Natural killer cell (primary cell): ENCODE results near the gene EDIL3. TPM values are rescaled to one million over a fixed set of nuclear protein-coding genes. Genes with fewer than 3 reads are reported as not detected.

Experiments used
- ATAC-seq, 3 donors: fragments of 150-1000 bp in 2 of 3; fragments of 200-7000 bp in 1 of 3; cut with Tn5 transposase; 1 replicate in 1 of 3; 2 replicates in 2 of 3; pipeline ENCODE4 v1.10.0; 2021; ENCODE audit warnings: mild to moderate bottlenecking in 2 of 3, moderate library complexity in 2 of 3
- DNase-seq, 2 donors: peaks; one replicate each; pipeline versions ENCODE4 v3.0.0 to v3.0.0-alpha.2; 2013 to 2021; ENCODE audit warnings: mixed read lengths in 1 of 2
- H3K27ac ChIP-seq: one replicate; pipeline ENCODE4 v1.5.1; 2013; ENCODE audit warnings: mild to moderate bottlenecking, low read length
- H3K27me3 ChIP-seq: one replicate; pipeline ENCODE4 v1.6.1; 2013; ENCODE audit warnings: low read length; ENCODE audit not compliant: control insufficient read depth, insufficient read depth
- H3K36me3 ChIP-seq: one replicate; pipeline ENCODE4 v1.6.1; 2013; ENCODE audit warnings: low read length; ENCODE audit not compliant: control insufficient read depth, insufficient read depth
- H3K4me1 ChIP-seq: one replicate; pipeline ENCODE4 v1.6.1; 2013; ENCODE audit warnings: low read length; ENCODE audit not compliant: control insufficient read depth, insufficient read depth
- H3K4me3 ChIP-seq: one replicate; pipeline ENCODE4 v1.5.1; 2013; ENCODE audit warnings: low read length
- H3K9me3 ChIP-seq: one replicate; pipeline ENCODE4 v1.6.1; 2013; ENCODE audit warnings: low read length; ENCODE audit not compliant: control insufficient read depth, insufficient read depth
- H3K27ac Mint-ChIP-seq, 2 donors: one replicate each; pipeline ENCODE4 v1.8.0; 2022; ENCODE audit warnings: mild to moderate bottlenecking in 2 of 2, mixed read lengths in 2 of 2, moderate library complexity in 1 of 2
- H3K27me3 Mint-ChIP-seq, 2 donors: one replicate each; pipeline ENCODE4 v1.8.0; 2022; ENCODE audit warnings: low read depth in 2 of 2, mixed read lengths in 2 of 2
- H3K36me3 Mint-ChIP-seq: one replicate; pipeline ENCODE4 v1.8.0; 2022; ENCODE audit warnings: mixed read lengths
- H3K4me1 Mint-ChIP-seq, 2 donors: one replicate each; pipeline ENCODE4 v1.8.0; 2022; ENCODE audit warnings: mixed read lengths in 2 of 2
- H3K4me3 Mint-ChIP-seq: one replicate; pipeline ENCODE4 v1.8.0; 2022; ENCODE audit warnings: mild to moderate bottlenecking, moderate library complexity, mixed read lengths
- H3K9me3 Mint-ChIP-seq, 2 donors: one replicate each; pipeline ENCODE4 v1.8.0; 2022; ENCODE audit warnings: mixed read lengths in 2 of 2
- CTCF ChIP-seq: fragments of 200-600 bp; IDR thresholded peaks from one replicate; pipeline ENCODE4 v1.8.0; 2022; ENCODE audit warnings: antibody characterized with exemption
- WGBS: methylation state at CpG from one replicate; pipeline ENCODE4 v1.1.7; 2013; ENCODE audit warnings: missing lambda C conversion rate; ENCODE audit not compliant: insufficient coverage; 5-methylcytosine and 5-hydroxymethylcytosine counted together
- intact Hi-C: fragments of 100-400 bp; cut with micrococcal nuclease; formaldehyde crosslinking; loops from one replicate; pipeline ENCODE4 v1.14.2; 2022
- total RNA-seq, 4 donors: library from RNA; stranded (reverse); fragments of 120-200 nt in 1 of 4; gene quantifications; one replicate each; pipeline versions ENCODE4 v1.2.3 to v1.2.4, GENCODE V29; 2013 to 2022

Gene EDIL3
- total RNA-seq, 3 donors from 2014 or later (not counting 1 experiment from before 2014, with no cell fraction given), result not detected

GRCh38 chr5:84248013-84248412 is 136.7 kb downstream of the EDIL3 start:
- Mint-ChIP-seq H3K9me3 (peaks cover 8 to 11% of the 10 kb centered on the region in 2 donors), H3K27ac (no peak overlapping the region), H3K4me3 (no peak overlapping the region), H3K36me3 (no peaks in the 10 kb centered on the region), H3K4me1 (no peaks in the 10 kb centered on the region), H3K27me3 (no peaks in the 10 kb centered on the region)
- TF ChIP-seq CTCF, result no peak
- no peak for DNase-seq
- Histone ChIP-seq H3K4me3 (no peak overlapping the region), H3K27me3 (no peaks in the 10 kb centered on the region), H3K4me1 (no peaks in the 10 kb centered on the region), H3K9me3 (peaks cover 2% of the 10 kb centered on the region), H3K27ac (no peak overlapping the region), H3K36me3 (no peaks in the 10 kb centered on the region)
- intact Hi-C loops, result no loop called here
- ATAC-seq, result no peak
- 91% methylated on average over 3 of the region's 4 CpGs for WGBS

GRCh38 chr5:84242286-84242685 is 142.4 kb downstream of the EDIL3 start:
- 100% methylated on average over 3 of the region's 3 CpGs for WGBS
- Histone ChIP-seq H3K4me3 (no peak overlapping the region), H3K4me1 (no peaks in the 10 kb centered on the region), H3K27me3 (no peaks in the 10 kb centered on the region), H3K9me3 (peaks cover 5% of the 10 kb centered on the region), H3K27ac (no peak overlapping the region), H3K36me3 (no peaks in the 10 kb centered on the region)
- peaks cover 2 to 5% of the 10 kb centered on the region in 2 donors for H3K9me3 Mint-ChIP-seq
- H3K27ac Mint-ChIP-seq, result no peak overlapping the region
- DNase-seq (no peak), ATAC-seq (no peak)
- TF ChIP-seq CTCF, result no peak
- H3K27me3 Mint-ChIP-seq, result no peaks in the 10 kb centered on the region
- no peaks in the 10 kb centered on the region for H3K4me1 Mint-ChIP-seq
- no peak overlapping the region for H3K4me3 Mint-ChIP-seq
- H3K36me3 Mint-ChIP-seq, result no peaks in the 10 kb centered on the region
- intact Hi-C loops, result no loop called here

- no peak overlapping the region for H3K27ac Mint-ChIP-seq
- Histone ChIP-seq H3K4me1 (no peaks in the 10 kb centered on the region), H3K27ac (no peak overlapping the region), H3K36me3 (no peaks in the 10 kb centered on the region), H3K4me3 (no peak overlapping the region), H3K9me3 (peaks cover 3% of the 10 kb centered on the region), H3K27me3 (no peaks in the 10 kb centered on the region)
- no peak overlapping the region for H3K4me3 Mint-ChIP-seq
- peaks cover 2 to 5% of the 10 kb centered on the region in 2 donors for H3K9me3 Mint-ChIP-seq
- DNase-seq (no peak), ATAC-seq (no peak)
- WGBS, result 100% methylated on average over 2 of the region's 2 CpGs
- no peak for TF ChIP-seq CTCF
- H3K4me1 Mint-ChIP-seq, result no peaks in the 10 kb centered on the region
- intact Hi-C loops, result no loop called here
- no peaks in the 10 kb centered on the region for H3K36me3 Mint-ChIP-seq
- no peaks in the 10 kb centered on the region for H3K27me3 Mint-ChIP-seq
Observed at GRCh38 chr5:84239494-84239893, 145.2 kb downstream of the EDIL3 start.

- ATAC-seq (no peak), DNase-seq (no peak)
- intact Hi-C loops, result no loop called here
- no peak for TF ChIP-seq CTCF
- Histone ChIP-seq H3K9me3 (peaks cover 3% of the 10 kb centered on the region), H3K4me3 (no peak overlapping the region), H3K27me3 (no peaks in the 10 kb centered on the region), H3K27ac (no peak overlapping the region), H3K4me1 (no peaks in the 10 kb centered on the region), H3K36me3 (no peaks in the 10 kb centered on the region)
- no peak overlapping the region for H3K27ac Mint-ChIP-seq
- no peaks in the 10 kb centered on the region for H3K4me1 Mint-ChIP-seq
- H3K9me3 Mint-ChIP-seq, result peaks cover 2 to 7% of the 10 kb centered on the region in 2 donors
- no peaks in the 10 kb centered on the region for H3K36me3 Mint-ChIP-seq
- no peak overlapping the region for H3K4me3 Mint-ChIP-seq
- no peaks in the 10 kb centered on the region for H3K27me3 Mint-ChIP-seq
Observed at GRCh38 chr5:84237126-84237525, 147.6 kb downstream of the EDIL3 start.
